ENCODE measurements around the gene RIMS1. TPM values are rescaled to one million over a fixed set of nuclear protein-coding genes. Genes with fewer than 3 reads are reported as not detected.

RIMS1 gene
- total and polyA plus RNA-seq, 4 donors, result 0.14 to 5.7 (median 1.6) TPM

DNA sequence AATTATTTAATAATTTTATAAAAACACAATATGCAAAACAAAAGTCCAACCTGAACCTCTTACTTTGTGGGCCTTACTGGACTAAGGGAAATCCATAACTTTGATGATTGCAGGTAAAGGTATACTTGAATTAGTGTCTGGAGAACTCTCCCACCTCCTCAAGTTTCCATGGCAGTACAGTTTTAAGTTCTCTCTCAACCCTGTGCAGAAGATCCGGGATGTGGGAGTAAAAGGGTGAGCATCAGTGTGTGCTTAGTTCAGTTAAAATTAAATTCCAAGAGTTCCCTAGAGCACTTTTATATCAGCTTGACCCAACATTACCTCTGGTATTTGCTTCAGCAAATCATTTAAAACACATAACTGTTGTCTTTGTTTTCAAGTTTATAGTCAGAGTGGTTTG, 47.5 kb downstream of the RIMS1 start:
- no peaks in the 10 kb centered on the region for H3K27me3 ChIP-seq (ENCODE audit: control insufficient read depth in 3 of 3, insufficient read depth in 3 of 3, low read length in 2 of 3)
- no peak for DNase-seq
- no peaks in the 10 kb centered on the region for H3K36me3 ChIP-seq (ENCODE audit: control insufficient read depth in 4 of 4, insufficient read depth in 4 of 4, low read length in 4 of 4)
- H3K4me1 ChIP-seq (ENCODE audit: control insufficient read depth in 5 of 5, insufficient read depth in 5 of 5, low read length in 5 of 5), result no peaks in the 10 kb centered on the region
- no peak overlapping the region for H3K4me3 ChIP-seq
- TF ChIP-seq, protein P1, sequence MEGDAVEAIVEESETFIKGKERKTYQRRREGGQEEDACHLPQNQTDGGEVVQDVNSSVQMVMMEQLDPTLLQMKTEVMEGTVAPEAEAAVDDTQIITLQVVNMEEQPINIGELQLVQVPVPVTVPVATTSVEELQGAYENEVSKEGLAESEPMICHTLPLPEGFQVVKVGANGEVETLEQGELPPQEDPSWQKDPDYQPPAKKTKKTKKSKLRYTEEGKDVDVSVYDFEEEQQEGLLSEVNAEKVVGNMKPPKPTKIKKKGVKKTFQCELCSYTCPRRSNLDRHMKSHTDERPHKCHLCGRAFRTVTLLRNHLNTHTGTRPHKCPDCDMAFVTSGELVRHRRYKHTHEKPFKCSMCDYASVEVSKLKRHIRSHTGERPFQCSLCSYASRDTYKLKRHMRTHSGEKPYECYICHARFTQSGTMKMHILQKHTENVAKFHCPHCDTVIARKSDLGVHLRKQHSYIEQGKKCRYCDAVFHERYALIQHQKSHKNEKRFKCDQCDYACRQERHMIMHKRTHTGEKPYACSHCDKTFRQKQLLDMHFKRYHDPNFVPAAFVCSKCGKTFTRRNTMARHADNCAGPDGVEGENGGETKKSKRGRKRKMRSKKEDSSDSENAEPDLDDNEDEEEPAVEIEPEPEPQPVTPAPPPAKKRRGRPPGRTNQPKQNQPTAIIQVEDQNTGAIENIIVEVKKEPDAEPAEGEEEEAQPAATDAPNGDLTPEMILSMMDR (IDR thresholded peaks at IDR 0.05; ENCODE audit: control extremely low read depth, extremely low read depth), result no peak
- no peak overlapping the region for H3K27ac ChIP-seq (ENCODE audit: low read depth in 1 of 2, low read length in 1 of 2)
- peaks cover 0 to 5% (median under 1%) of the 10 kb centered on the region in 4 donors for H3K9me3 ChIP-seq (ENCODE audit: control insufficient read depth in 4 of 4, insufficient read depth in 3 of 4, low read length in 3 of 4)
- 71 to 84% methylated on average over 1 of the region's 1 CpG for WGBS, 2 donors
- ATAC-seq (ENCODE audit: insufficient read depth, low FRiP score), result no peak
- no peak overlapping the region for H3K9ac ChIP-seq (ENCODE audit: insufficient read depth in 1 of 2, low read length in 2 of 2)

DNA sequence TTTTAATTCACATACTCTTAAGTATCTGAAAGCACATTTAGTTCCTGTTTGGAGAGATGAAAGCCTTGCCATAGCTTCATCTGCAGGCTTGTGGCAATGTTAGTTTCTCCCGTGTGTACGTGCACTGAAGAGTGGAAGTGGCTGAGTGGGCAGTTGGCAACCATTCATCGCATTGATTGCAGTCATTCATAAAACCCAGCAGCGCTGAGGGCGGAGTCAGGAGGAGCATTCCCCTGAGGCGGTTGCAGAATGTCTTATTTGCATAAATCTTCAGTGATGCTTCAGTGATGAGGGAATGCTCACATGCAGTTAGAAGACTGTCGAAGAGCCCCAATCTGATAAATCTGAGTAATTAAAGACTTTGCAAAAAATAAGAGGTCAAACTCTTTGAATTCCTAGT, 79.1 kb downstream of the RIMS1 start:
- Histone ChIP-seq H3K4me3 (no peak overlapping the region), H3K4me1 (ENCODE audit: control insufficient read depth in 5 of 5, insufficient read depth in 5 of 5, low read length in 5 of 5) (peaks cover 0 to 7% (median 0%) of the 10 kb centered on the region in 5 donors), H3K27ac (ENCODE audit: low read depth in 1 of 2, low read length in 1 of 2) (no peak overlapping the region), H3K36me3 (ENCODE audit: control insufficient read depth in 4 of 4, insufficient read depth in 4 of 4, low read length in 4 of 4) (no peaks in the 10 kb centered on the region), H3K27me3 (ENCODE audit: control insufficient read depth in 3 of 3, insufficient read depth in 3 of 3, low read length in 2 of 3) (no peaks in the 10 kb centered on the region), H3K9ac (ENCODE audit: insufficient read depth in 1 of 2, low read length in 2 of 2) (no peak overlapping the region), H3K9me3 (ENCODE audit: control insufficient read depth in 4 of 4, insufficient read depth in 3 of 4, low read length in 3 of 4) (no peaks in the 10 kb centered on the region)
- DNase-seq (no peak), ATAC-seq (ENCODE audit: insufficient read depth, low FRiP score) (no peak)
- 73 to 86% methylated on average over 7 of the region's 7 CpGs for WGBS, 2 donors
- TF ChIP-seq, protein P1 (IDR thresholded peaks at IDR 0.05; ENCODE audit: control extremely low read depth, extremely low read depth), result no peak

DNA sequence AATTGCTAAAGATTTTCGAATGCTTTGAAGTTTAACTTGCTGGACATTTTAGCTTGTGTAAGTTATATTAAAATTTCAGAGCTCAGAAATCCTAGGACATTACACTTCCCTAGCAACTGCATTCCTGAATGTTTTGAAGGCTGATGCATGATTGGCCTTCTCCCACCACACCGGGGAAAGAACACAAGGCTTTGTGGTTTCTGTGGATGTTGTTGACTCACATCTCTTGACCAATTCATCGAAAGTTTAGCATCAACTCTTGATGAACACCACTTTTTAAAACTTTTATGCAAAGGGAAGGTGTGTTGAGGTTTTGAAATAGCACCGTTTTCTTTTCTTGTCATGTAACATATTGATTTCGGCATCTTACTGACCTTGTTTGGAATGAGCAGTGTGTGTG, 81.1 kb downstream of the RIMS1 start:
- Histone ChIP-seq H3K4me1 (ENCODE audit: control insufficient read depth in 5 of 5, insufficient read depth in 5 of 5, low read length in 5 of 5) (peaks cover 0 to 7% (median 0%) of the 10 kb centered on the region in 5 donors), H3K9me3 (ENCODE audit: control insufficient read depth in 4 of 4, insufficient read depth in 3 of 4, low read length in 3 of 4) (no peaks in the 10 kb centered on the region), H3K36me3 (ENCODE audit: control insufficient read depth in 4 of 4, insufficient read depth in 4 of 4, low read length in 4 of 4) (no peaks in the 10 kb centered on the region), H3K4me3 (no peak overlapping the region), H3K27me3 (ENCODE audit: control insufficient read depth in 3 of 3, insufficient read depth in 3 of 3, low read length in 2 of 3) (no peaks in the 10 kb centered on the region), H3K27ac (ENCODE audit: low read depth in 1 of 2, low read length in 1 of 2) (no peak overlapping the region), H3K9ac (ENCODE audit: insufficient read depth in 1 of 2, low read length in 2 of 2) (no peak overlapping the region)
- WGBS, 2 donors, result 82 to 87% methylated on average over 5 of the region's 5 CpGs
- DNase-seq (no peak), ATAC-seq (ENCODE audit: insufficient read depth, low FRiP score) (no peak)
- TF ChIP-seq, protein P1 (IDR thresholded peaks at IDR 0.05; ENCODE audit: control extremely low read depth, extremely low read depth), result no peak

DNA sequence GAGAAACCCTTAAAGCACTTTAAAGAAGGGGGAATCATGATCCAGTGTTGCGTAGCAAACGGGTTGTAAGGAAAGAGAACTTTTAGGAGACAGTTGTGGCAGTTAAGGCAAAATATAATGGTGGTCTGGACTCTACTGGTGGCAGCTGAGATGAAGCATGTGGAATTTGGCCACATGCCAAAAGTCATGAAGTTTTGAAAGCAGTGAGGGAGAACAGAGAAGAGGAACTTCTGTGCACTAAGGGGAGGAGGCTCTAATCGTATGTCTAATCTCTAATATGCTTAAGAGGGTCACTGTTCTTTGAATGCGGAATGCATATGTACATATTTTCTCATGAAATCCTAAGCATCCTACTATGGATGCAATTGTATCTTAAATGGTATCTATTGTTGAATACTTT, 91.5 kb downstream of the RIMS1 start:
- H3K27ac ChIP-seq (ENCODE audit: low read depth in 1 of 2, low read length in 1 of 2), result no peak overlapping the region
- DNase-seq, result peak in 1 of 3 donors; percentile 35
- TF ChIP-seq, protein P1 (IDR thresholded peaks at IDR 0.05; ENCODE audit: control extremely low read depth, extremely low read depth), result no peak
- H3K9me3 ChIP-seq (ENCODE audit: control insufficient read depth in 4 of 4, insufficient read depth in 3 of 4, low read length in 3 of 4), result no peaks in the 10 kb centered on the region
- no peak overlapping the region for H3K4me3 ChIP-seq
- no peaks in the 10 kb centered on the region for H3K36me3 ChIP-seq (ENCODE audit: control insufficient read depth in 4 of 4, insufficient read depth in 4 of 4, low read length in 4 of 4)
- no peak for ATAC-seq (ENCODE audit: insufficient read depth, low FRiP score)
- H3K4me1 ChIP-seq (ENCODE audit: control insufficient read depth in 5 of 5, insufficient read depth in 5 of 5, low read length in 5 of 5), result no peaks in the 10 kb centered on the region
- no peaks in the 10 kb centered on the region for H3K27me3 ChIP-seq (ENCODE audit: control insufficient read depth in 3 of 3, insufficient read depth in 3 of 3, low read length in 2 of 3)
- no peak overlapping the region for H3K9ac ChIP-seq (ENCODE audit: insufficient read depth in 1 of 2, low read length in 2 of 2)
- 73 to 75% methylated on average over 4 of the region's 4 CpGs for WGBS, 2 donors
